HEK293 (cell line): ENCODE measurements around the gene SPG11.

Experiments used
- ELK4 ChIP-seq: IDR thresholded peaks from 2 replicates; pipeline ENCODE4 v1.6.1; 2011; ENCODE audit warnings: mild to moderate bottlenecking, low read depth, low read length, borderline replicate concordance
- HIC1 ChIP-seq: fragments of 450-650 bp; formaldehyde crosslinking; IDR thresholded peaks from 2 replicates; pipeline ENCODE4 v1.5.1; 2016; ENCODE audit warnings: missing biosample characterization, missing genetic modification characterization
- KLF9 ChIP-seq: fragments of 450-650 bp; formaldehyde crosslinking; IDR thresholded peaks from 2 replicates; pipeline ENCODE4 v1.5.1; 2016; ENCODE audit warnings: missing biosample characterization, missing genetic modification characterization, low read depth
- WT1 ChIP-seq: fragments of 450-650 bp; formaldehyde crosslinking; IDR thresholded peaks from 2 replicates; pipeline ENCODE4 v1.5.1; 2016; ENCODE audit warnings: missing biosample characterization, missing genetic modification characterization
- YY2 ChIP-seq: fragments of 450-650 bp; formaldehyde crosslinking; IDR thresholded peaks from 2 replicates; pipeline ENCODE4 v1.5.1; 2016; ENCODE audit warnings: missing biosample characterization, missing genetic modification characterization
- ZBTB8A ChIP-seq: fragments of 450-650 bp; formaldehyde crosslinking; IDR thresholded peaks from 2 replicates; pipeline ENCODE4 v1.5.1; 2016; ENCODE audit warnings: missing biosample characterization, missing genetic modification characterization
- ZNF146 ChIP-seq: fragments of 450-650 bp; formaldehyde crosslinking; IDR thresholded peaks from 2 replicates; pipeline ENCODE4 v1.5.1; 2016; ENCODE audit warnings: missing biosample characterization, missing genetic modification characterization
- ZNF221 ChIP-seq: fragments of 450-650 bp; formaldehyde crosslinking; IDR thresholded peaks from 2 replicates; pipeline ENCODE4 v1.5.1; 2017; ENCODE audit warnings: missing biosample characterization, missing genetic modification characterization, borderline replicate concordance
- ZNF239 ChIP-seq: fragments of 450-650 bp; formaldehyde crosslinking; IDR thresholded peaks from 2 replicates; pipeline ENCODE4 v1.5.1; 2016; ENCODE audit warnings: missing biosample characterization, missing genetic modification characterization
- ZNF26 ChIP-seq: fragments of 450-650 bp; formaldehyde crosslinking; IDR thresholded peaks from 2 replicates; pipeline ENCODE4 v1.5.1; 2016; ENCODE audit warnings: missing biosample characterization, missing genetic modification characterization
- ZNF354C ChIP-seq: fragments of 450-650 bp; formaldehyde crosslinking; IDR thresholded peaks from 2 replicates; pipeline ENCODE4 v1.5.1; 2016; ENCODE audit warnings: missing biosample characterization, missing genetic modification characterization, low read depth, borderline replicate concordance
- ZNF398 ChIP-seq: fragments of 450-650 bp; formaldehyde crosslinking; IDR thresholded peaks from 2 replicates; pipeline ENCODE4 v1.5.1; 2017; ENCODE audit warnings: missing biosample characterization, missing genetic modification characterization
- ZNF473 ChIP-seq: fragments of 450-650 bp; formaldehyde crosslinking; IDR thresholded peaks from 2 replicates; pipeline ENCODE4 v1.5.1; 2017; ENCODE audit warnings: missing biosample characterization, missing genetic modification characterization
- ZNF558 ChIP-seq: fragments of 450-650 bp; formaldehyde crosslinking; IDR thresholded peaks from 2 replicates; pipeline ENCODE4 v1.5.1; 2016; ENCODE audit warnings: missing biosample characterization, missing genetic modification characterization
- ZNF561 ChIP-seq: fragments of 450-650 bp; IDR thresholded peaks from 2 replicates; pipeline ENCODE4 v1.5.1; 2018; ENCODE audit warnings: missing biosample characterization, missing genetic modification characterization, borderline replicate concordance
- ZNF585B ChIP-seq: fragments of 450-650 bp; formaldehyde crosslinking; IDR thresholded peaks from 2 replicates; pipeline ENCODE4 v1.5.1; 2016; ENCODE audit warnings: missing biosample characterization, missing genetic modification characterization
- ZNF600 ChIP-seq: fragments of 450-650 bp; formaldehyde crosslinking; IDR thresholded peaks from 2 replicates; pipeline ENCODE4 v1.5.1; 2016; ENCODE audit warnings: missing biosample characterization, missing genetic modification characterization
- ZNF624 ChIP-seq: fragments of 450-650 bp; formaldehyde crosslinking; IDR thresholded peaks from 2 replicates; pipeline ENCODE4 v1.5.1; 2017; ENCODE audit warnings: missing biosample characterization, missing genetic modification characterization
- ZNF629 ChIP-seq: fragments of 450-650 bp; formaldehyde crosslinking; IDR thresholded peaks from 2 replicates; pipeline ENCODE4 v1.5.1; 2017; ENCODE audit warnings: missing biosample characterization, missing genetic modification characterization
- ZNF76 ChIP-seq: fragments of 450-650 bp; formaldehyde crosslinking; IDR thresholded peaks from 2 replicates; pipeline ENCODE4; 2016; ENCODE audit warnings: low read depth, missing biosample characterization, missing genetic modification characterization, borderline replicate concordance
- TF ChIP-seq, protein P1 (sequence below): fragments of 450-650 bp; formaldehyde crosslinking; IDR thresholded peaks from 2 replicates; pipeline ENCODE4 v1.5.1; 2016; ENCODE audit warnings: missing biosample characterization, missing genetic modification characterization
- TF ChIP-seq, protein P2 (sequence below): fragments of 450-650 bp; formaldehyde crosslinking; IDR thresholded peaks from 2 replicates; pipeline ENCODE4 v1.5.1; 2017; ENCODE audit warnings: missing biosample characterization, missing genetic modification characterization
- TF ChIP-seq, protein P3 (sequence below): fragments of 450-650 bp; formaldehyde crosslinking; conservative IDR thresholded peaks from 2 replicates; pipeline ENCODE4 v1.5.1; 2016; ENCODE audit warnings: low read depth, missing biosample characterization, missing genetic modification characterization
- TF ChIP-seq, protein P4 (sequence below): fragments of 450-650 bp; formaldehyde crosslinking; IDR thresholded peaks from 2 replicates; pipeline ENCODE4 v1.5.1; 2016; ENCODE audit warnings: missing biosample characterization, missing genetic modification characterization

SPG11 gene

DNA sequence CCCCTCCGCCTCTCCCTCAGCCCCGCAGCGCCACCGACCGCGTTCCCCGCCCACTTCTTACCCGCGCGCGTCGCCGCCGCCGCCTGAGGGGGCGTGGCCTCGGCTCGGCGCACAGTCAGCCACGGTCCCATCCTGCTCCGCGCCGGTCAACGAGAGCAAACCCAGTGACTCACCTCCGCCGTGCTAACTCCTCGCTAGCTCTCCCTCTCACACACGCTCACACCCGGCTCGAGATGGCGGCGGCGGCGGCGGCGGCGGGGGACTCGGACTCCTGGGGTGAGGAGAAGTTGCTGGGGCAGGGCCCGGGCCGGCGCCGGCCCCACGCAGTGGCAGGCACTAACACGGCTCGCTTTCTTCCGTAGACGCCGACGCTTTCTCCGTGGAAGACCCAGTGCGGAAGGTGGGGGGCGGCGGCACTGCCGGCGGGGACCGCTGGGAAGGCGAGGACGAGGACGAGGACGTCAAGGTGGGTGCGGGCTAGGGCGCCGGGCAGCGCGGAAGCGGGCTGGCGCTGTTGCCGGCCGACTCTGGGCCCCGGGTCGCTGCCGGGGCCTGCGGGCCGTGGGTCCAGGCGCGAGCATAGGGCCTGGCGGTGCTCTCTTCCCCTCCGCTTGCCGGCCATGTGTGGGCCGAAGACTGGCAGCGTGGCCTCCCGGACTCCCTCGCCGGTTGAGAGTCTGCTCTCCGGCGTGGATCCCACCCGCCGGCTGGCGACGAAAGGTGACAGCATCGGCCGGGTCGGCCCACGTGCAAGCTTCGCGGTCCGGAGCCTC, 126.3 kb downstream of the SPG11 start, which contains the start of gene EIF3J (continued):
- TF ChIP-seq ELK4 (no peak), YY2 (peak; percentile 17; the same call in 1 of the 2 replicates), ZNF221 (no peak), WT1 (tag by site-specific recombination) (no peak), ZNF354C (tag by site-specific recombination) (no peak), ZNF239 (tag by site-specific recombination) (no peak), ZNF585B (tag by site-specific recombination) (no peak), KLF9 (peak; percentile 90), ZNF473 (tag by site-specific recombination) (no peak), ZNF600 (tag by site-specific recombination) (0 out of 2 replicates have a peak, but pooled peaks have one; percentile 24), ZNF624 (tag by site-specific recombination) (no peak), ZNF561 (tag by site-specific recombination) (no peak), ZNF26 (no peak), HIC1 (tag by site-specific recombination) (no peak), ZNF629 (tag by site-specific recombination) (no peak; the same call in 1 of the 2 replicates), ZBTB8A (tag by site-specific recombination) (no peak), ZNF398 (tag by site-specific recombination) (peak; percentile 55), ZNF558 (tag by site-specific recombination) (no peak), ZNF146 (tag by site-specific recombination) (no peak), ZNF76 (tag by site-specific recombination) (peak; percentile 88)
- TF ChIP-seq, protein P1, sequence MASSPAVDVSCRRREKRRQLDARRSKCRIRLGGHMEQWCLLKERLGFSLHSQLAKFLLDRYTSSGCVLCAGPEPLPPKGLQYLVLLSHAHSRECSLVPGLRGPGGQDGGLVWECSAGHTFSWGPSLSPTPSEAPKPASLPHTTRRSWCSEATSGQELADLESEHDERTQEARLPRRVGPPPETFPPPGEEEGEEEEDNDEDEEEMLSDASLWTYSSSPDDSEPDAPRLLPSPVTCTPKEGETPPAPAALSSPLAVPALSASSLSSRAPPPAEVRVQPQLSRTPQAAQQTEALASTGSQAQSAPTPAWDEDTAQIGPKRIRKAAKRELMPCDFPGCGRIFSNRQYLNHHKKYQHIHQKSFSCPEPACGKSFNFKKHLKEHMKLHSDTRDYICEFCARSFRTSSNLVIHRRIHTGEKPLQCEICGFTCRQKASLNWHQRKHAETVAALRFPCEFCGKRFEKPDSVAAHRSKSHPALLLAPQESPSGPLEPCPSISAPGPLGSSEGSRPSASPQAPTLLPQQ (tag by site-specific recombination), result peak; percentile 39; the same call in 1 of the 2 replicates
- TF ChIP-seq, protein P2, sequence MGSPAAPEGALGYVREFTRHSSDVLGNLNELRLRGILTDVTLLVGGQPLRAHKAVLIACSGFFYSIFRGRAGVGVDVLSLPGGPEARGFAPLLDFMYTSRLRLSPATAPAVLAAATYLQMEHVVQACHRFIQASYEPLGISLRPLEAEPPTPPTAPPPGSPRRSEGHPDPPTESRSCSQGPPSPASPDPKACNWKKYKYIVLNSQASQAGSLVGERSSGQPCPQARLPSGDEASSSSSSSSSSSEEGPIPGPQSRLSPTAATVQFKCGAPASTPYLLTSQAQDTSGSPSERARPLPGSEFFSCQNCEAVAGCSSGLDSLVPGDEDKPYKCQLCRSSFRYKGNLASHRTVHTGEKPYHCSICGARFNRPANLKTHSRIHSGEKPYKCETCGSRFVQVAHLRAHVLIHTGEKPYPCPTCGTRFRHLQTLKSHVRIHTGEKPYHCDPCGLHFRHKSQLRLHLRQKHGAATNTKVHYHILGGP (tag by site-specific recombination), result no peak
- TF ChIP-seq, protein P3, sequence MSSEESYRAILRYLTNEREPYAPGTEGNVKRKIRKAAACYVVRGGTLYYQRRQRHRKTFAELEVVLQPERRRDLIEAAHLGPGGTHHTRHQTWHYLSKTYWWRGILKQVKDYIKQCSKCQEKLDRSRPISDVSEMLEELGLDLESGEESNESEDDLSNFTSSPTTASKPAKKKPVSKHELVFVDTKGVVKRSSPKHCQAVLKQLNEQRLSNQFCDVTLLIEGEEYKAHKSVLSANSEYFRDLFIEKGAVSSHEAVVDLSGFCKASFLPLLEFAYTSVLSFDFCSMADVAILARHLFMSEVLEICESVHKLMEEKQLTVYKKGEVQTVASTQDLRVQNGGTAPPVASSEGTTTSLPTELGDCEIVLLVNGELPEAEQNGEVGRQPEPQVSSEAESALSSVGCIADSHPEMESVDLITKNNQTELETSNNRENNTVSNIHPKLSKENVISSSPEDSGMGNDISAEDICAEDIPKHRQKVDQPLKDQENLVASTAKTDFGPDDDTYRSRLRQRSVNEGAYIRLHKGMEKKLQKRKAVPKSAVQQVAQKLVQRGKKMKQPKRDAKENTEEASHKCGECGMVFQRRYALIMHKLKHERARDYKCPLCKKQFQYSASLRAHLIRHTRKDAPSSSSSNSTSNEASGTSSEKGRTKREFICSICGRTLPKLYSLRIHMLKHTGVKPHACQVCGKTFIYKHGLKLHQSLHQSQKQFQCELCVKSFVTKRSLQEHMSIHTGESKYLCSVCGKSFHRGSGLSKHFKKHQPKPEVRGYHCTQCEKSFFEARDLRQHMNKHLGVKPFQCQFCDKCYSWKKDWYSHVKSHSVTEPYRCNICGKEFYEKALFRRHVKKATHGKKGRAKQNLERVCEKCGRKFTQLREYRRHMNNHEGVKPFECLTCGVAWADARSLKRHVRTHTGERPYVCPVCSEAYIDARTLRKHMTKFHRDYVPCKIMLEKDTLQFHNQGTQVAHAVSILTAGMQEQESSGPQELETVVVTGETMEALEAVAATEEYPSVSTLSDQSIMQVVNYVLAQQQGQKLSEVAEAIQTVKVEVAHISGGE (tag by site-specific recombination), result 0 out of 2 replicates have a peak, but pooled peaks have one; percentile 12
- TF ChIP-seq, protein P4, sequence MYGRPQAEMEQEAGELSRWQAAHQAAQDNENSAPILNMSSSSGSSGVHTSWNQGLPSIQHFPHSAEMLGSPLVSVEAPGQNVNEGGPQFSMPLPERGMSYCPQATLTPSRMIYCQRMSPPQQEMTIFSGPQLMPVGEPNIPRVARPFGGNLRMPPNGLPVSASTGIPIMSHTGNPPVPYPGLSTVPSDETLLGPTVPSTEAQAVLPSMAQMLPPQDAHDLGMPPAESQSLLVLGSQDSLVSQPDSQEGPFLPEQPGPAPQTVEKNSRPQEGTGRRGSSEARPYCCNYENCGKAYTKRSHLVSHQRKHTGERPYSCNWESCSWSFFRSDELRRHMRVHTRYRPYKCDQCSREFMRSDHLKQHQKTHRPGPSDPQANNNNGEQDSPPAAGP, result peak; percentile 23; the same call in 1 of the 2 replicates
